IPS-NIHi11 (cell line): ENCODE measurements around the gene CNNM2.
"Not testable (repeated sequence)": the region's sequence is repeated elsewhere in the genome, so short reads cannot be mapped to it uniquely, and the experiment has no call there.

Experiments
- DNase-seq: peaks from one replicate; pipeline ENCODE4 v3.0.0; 2012; ENCODE audit warnings: mixed read lengths, low spot score

Gene CNNM2

GRCh38 chr10:102926842-102927241 lies 8.7 kb downstream of the CNNM2 start:
- no peak for DNase-seq

- no peak for DNase-seq
Measured at GRCh38 chr10:102927311-102928010, 9.4 kb downstream of the CNNM2 start.

- DNase-seq = not testable (repeated sequence)
Measured at GRCh38 chr10:102928442-102928841, 10.3 kb downstream of the CNNM2 start.

GRCh38 chr10:102930720-102931119 lies 12.6 kb downstream of the CNNM2 start:
- no peak for DNase-seq

GRCh38 chr10:102931643-102932042 lies 13.5 kb downstream of the CNNM2 start:
- no peak for DNase-seq

DNA sequence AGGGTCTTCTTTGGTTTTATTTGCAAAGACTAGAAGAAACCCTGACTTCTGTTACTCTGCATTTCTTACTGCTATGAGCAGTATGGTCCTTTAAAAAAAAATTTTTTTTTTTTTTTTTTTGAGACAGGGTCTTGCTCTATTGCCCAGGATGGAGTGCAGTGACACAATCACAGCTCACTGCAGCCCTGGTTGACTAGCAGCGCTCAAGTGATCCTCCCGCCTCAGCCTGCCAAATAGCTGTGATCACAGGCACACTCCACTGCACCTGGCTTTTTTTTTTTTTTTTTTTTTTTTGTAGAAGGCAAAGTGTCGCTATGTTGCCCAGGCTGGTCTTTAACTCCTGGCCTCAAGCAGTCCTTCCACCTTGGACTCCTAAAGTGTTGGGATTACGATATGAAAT lies 17.4 kb downstream of the CNNM2 start:
- DNase-seq = no peak

- no peak for DNase-seq
Measured at GRCh38 chr10:102935939-102936605, 18.0 kb downstream of the CNNM2 start.

DNA sequence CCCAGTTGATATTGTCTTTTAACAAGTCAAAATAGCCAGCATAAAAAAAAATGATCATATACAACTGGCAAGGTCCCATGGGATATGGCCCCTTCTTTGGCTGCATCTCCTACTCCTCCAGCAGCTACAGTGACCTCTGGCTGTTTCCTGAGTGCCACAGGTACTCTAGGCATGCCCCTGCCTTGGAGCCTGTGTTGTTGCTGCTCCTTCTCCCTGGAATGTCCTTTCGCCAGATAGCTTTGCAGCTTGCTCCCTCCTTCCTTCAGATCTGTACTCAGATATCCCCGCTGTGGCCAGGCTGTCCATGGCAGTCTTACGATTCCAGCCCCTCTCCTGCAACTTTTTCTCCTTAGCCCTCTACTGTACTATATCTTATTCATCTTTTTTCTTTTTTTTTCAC lies 23.3 kb downstream of the CNNM2 start:
- no peak for DNase-seq

DNA sequence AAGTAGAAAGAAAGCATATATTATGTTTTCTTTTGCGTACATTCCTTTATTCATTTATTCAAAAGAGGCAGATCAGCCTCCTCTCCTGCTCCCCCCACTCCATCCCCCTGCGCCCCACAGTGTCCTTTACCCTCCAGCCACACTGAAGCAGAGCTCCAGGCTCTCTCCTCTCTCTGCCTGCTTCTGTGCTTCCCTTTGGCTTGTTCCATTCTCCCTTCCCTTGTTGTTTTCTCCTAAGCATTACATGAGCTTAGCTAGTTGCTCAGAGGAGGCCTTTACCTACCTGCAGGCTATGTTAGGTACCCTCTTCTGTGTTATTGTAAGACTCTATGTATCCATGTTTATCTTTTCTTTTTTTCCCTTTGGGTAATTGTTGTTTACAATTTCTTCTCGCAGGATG lies 27.4 kb downstream of the CNNM2 start:
- no peak for DNase-seq

DNA sequence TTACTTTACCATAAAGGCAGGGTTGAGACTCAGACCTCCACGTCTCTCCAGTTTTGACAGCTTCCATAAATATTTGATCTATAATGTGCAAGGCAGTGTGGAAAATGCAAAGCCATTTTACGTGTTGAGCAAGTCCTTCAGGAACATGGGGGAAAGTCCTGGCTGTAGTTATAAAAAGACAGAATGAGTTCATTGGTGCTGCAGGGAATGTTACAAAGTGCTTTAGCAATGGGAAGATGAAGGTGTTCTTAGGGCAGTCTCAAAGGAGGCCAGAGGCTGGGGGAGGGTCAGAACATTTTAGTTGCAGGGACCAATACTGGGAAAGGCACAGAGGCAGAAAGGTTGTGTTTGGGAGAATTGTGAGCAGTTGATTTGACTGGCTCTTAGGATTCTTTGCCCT lies 27.9 kb downstream of the CNNM2 start:
- DNase-seq = no peak

DNA sequence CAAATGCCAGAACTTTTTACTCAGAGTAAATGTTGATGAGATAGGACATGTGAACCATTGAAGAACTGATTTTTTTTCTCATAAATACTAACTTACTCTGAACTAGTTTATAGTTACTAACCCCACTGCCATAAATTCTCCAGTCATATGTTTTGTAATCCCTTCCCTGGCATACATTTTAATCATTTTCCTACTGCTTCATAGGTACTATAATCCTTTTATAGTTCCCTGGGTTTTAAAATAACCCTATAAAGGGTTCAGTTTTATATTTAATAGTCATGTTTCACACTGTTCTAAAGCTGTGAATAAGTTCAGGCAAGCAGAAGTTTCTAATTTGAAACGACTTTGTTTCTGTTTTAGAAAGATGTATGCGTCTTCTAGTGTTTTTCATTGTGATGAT lies 28.9 kb downstream of the CNNM2 start:
- DNase-seq = no peak

GRCh38 chr10:102948176-102948575 lies 30.1 kb downstream of the CNNM2 start:
- no peak for DNase-seq

DNA sequence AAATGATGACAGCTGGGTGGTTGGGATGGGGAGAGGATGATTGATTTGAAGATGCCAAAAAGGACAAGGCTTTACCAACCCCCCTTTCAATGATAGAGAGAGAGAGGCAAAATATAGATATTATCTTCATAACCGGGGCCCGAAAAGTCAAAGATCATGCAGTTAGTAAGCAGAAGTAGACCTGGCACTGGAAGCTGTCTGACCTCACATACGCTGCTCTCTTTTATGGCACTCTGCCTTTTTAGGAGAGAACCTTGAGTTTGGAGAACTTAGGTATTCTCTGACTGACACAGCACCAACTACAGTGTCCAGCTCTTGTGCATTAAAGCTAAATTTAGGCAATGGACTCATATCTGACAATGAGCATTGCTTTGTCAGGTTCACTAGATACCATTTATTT lies 30.7 kb downstream of the CNNM2 start:
- DNase-seq = no peak

DNA sequence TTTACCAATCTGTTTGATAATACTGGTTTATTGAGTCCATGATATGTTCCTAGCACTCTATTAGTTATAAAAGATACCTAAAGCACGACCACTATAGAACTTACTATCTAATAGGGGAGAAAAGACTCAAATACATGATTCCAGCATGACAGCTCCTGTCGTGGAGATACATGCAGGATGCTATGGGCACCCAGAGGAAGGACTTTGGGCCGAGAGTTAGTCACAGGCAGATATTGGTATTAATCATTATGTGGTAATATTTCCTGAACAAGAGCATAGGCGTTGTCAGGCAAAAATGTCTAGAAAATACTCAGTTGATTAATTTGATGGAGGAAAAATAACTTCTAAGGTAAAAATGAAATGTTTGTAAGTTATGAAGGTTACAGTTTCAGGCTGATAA lies 31.8 kb downstream of the CNNM2 start:
- no peak for DNase-seq

DNA sequence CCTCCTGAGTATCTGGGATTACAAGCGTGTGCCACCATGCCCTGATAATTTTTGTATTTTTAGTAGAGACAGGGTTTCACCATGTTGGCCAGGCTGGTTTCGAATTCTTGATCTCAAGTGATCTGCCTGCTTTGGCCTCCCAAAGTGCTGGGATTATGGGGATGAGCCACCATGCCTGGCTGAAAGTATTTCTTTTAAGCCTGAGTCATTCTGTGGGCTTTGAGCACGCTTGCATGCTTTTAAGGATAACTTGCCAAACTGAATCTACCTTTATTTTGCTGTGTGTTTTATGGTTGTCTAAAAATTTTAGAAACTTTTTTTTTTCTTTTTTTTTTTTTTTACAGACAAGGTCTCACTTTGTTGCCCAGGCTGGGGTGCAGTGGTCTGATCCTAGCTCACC lies 33.2 kb downstream of the CNNM2 start:
- no peak for DNase-seq

DNA sequence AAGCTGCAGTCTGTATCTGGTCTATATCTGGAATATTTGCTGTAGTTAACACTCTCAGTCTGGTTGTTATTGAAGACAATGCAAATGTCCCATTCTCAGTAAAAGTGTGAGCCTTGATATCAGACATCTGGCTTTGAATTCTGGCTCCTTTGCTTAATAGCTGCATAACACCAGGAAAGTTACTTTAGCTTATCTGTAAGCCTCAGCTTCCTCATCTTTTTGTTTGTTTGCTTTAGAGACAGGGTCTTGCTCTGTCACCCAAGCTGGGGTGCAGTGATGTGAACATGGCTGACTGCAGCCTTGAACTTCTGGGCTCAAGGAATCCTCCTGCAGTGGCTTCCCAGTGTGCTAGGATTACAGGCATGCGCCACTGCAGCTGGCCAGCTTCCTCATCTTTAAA lies 41.3 kb downstream of the CNNM2 start:
- DNase-seq = no peak

- no peak for DNase-seq
Measured at GRCh38 chr10:102960157-102960556, 42.1 kb downstream of the CNNM2 start.

- DNase-seq = no peak
Measured at GRCh38 chr10:102962267-102962666, 44.2 kb downstream of the CNNM2 start.

- no peak for DNase-seq
Measured at GRCh38 chr10:102962951-102963755, 45.1 kb downstream of the CNNM2 start.

GRCh38 chr10:102963756-102964025 lies 45.6 kb downstream of the CNNM2 start:
- no peak for DNase-seq

GRCh38 chr10:102964064-102964463 lies 46.0 kb downstream of the CNNM2 start:
- not testable (repeated sequence) for DNase-seq

- DNase-seq = no peak
Measured at GRCh38 chr10:102964713-102965112, 46.6 kb downstream of the CNNM2 start.

- DNase-seq = no peak
Measured at GRCh38 chr10:102965311-102965851, 47.3 kb downstream of the CNNM2 start.
